GM04504 (cell line): ENCODE results near the gene GAK.
"Not testable (repeated sequence)": the region's sequence is repeated elsewhere in the genome, so short reads cannot be mapped to it uniquely, and the experiment has no call there.

ENCODE experiments used
- DNase-seq: peaks from one replicate; pipeline ENCODE4 v3.0.0-alpha.2; 2012; ENCODE audit warnings: low read depth

The GAK gene

GRCh38 chr4:926538-926937 is 5.6 kb downstream of the GAK start:
- DNase-seq = no peak

GRCh38 chr4:925771-926500 is 6.2 kb downstream of the GAK start:
- no peak for DNase-seq

- DNase-seq = no peak
Measured at GRCh38 chr4:925171-925570, 6.9 kb downstream of the GAK start.

GRCh38 chr4:924107-925096 is 7.7 kb downstream of the GAK start:
- DNase-seq = no peak

GRCh38 chr4:921830-922331 is 10.2 kb downstream of the GAK start:
- no peak for DNase-seq

GRCh38 chr4:919004-919680 is 13.0 kb downstream of the GAK start:
- not testable (repeated sequence) for DNase-seq

- DNase-seq = not testable (repeated sequence)
Measured at GRCh38 chr4:918591-918990, 13.5 kb downstream of the GAK start.

- DNase-seq = no peak
Measured at GRCh38 chr4:917992-918391, 14.1 kb downstream of the GAK start.

GRCh38 chr4:917466-917865 is 14.7 kb downstream of the GAK start:
- DNase-seq = no peak

- DNase-seq = no peak
Measured at GRCh38 chr4:915595-915994, 16.5 kb downstream of the GAK start.

- DNase-seq = no peak
Measured at GRCh38 chr4:915041-915474, 17.1 kb downstream of the GAK start.

GRCh38 chr4:914531-914930 is 17.6 kb downstream of the GAK start:
- DNase-seq = no peak

- DNase-seq = no peak
Measured at GRCh38 chr4:913280-913618, 18.9 kb downstream of the GAK start.

GRCh38 chr4:912548-913279 is 19.4 kb downstream of the GAK start:
- DNase-seq = no peak

GRCh38 chr4:911871-912490 is 20.1 kb downstream of the GAK start:
- DNase-seq = no peak

GRCh38 chr4:911221-911751 is 20.8 kb downstream of the GAK start:
- DNase-seq = no peak

- DNase-seq = no peak
Measured at GRCh38 chr4:910366-911091, 21.6 kb downstream of the GAK start.

GRCh38 chr4:909821-910220 is 22.3 kb downstream of the GAK start:
- no peak for DNase-seq

- no peak for DNase-seq
Measured at GRCh38 chr4:909131-909571, 23.0 kb downstream of the GAK start.
